AG10803 (cell line): ENCODE measurements around the gene ANKRD16.
"Not testable (repeated sequence)": the region's sequence is repeated elsewhere in the genome, so short reads cannot be mapped to it uniquely, and the experiment has no call there.

Source experiments
- DNase-seq: peaks from one replicate; pipeline ENCODE4 v3.0.0; 2010; ENCODE audit warnings: low read depth
- H3K4me3 ChIP-seq: 2 replicates; pipeline ENCODE4 v1.5.1; 2011; ENCODE audit warnings: mild to moderate bottlenecking, low read length, control low read depth
- CTCF ChIP-seq: conservative IDR thresholded peaks from 2 replicates; pipeline ENCODE4 v1.5.1; 2011; ENCODE audit warnings: mild to moderate bottlenecking, low read length, control low read depth, inconsistent platforms

ANKRD16 gene

GRCh38 chr10:5832946-5833345, 56.7 kb downstream of the ANKRD16 start:
- no peak overlapping the region for H3K4me3 ChIP-seq
- TF ChIP-seq CTCF = no peak
- DNase-seq = no peak

- TF ChIP-seq CTCF = no peak
- no peak overlapping the region for H3K4me3 ChIP-seq
- DNase-seq = no peak
Observed at GRCh38 chr10:5831446-5831782, 58.3 kb downstream of the ANKRD16 start.

GRCh38 chr10:5830629-5831445, 58.9 kb downstream of the ANKRD16 start:
- TF ChIP-seq CTCF = no peak
- no peak overlapping the region for H3K4me3 ChIP-seq
- no peak for DNase-seq

- TF ChIP-seq CTCF = no peak
- DNase-seq = no peak
Observed at GRCh38 chr10:5829267-5829666, 60.4 kb downstream of the ANKRD16 start.

GRCh38 chr10:5828725-5829124, 61.0 kb downstream of the ANKRD16 start:
- DNase-seq = no peak
- no peak for TF ChIP-seq CTCF
- no peak overlapping the region for H3K4me3 ChIP-seq

More at GRCh38 chr10:5829267-5829666, 60.4 kb downstream of the ANKRD16 start:
- H3K4me3 ChIP-seq = no peak overlapping the region

- H3K4me3 ChIP-seq = no peak overlapping the region
- DNase-seq = no peak
- TF ChIP-seq CTCF = no peak
Observed at GRCh38 chr10:5827841-5828240, 61.9 kb downstream of the ANKRD16 start.

- H3K4me3 ChIP-seq, DNase-seq: not testable (repeated sequence)
Observed at GRCh38 chr10:5826511-5826910, 63.2 kb downstream of the ANKRD16 start.
